ENCODE data around the gene CYP27C1. TPM values are rescaled to one million over a fixed set of nuclear protein-coding genes. Genes with fewer than 3 reads are reported as not detected.

CYP27C1 gene
- total and polyA plus RNA-seq, 2 donors (not counting 1 experiment from before 2014, with no cell fraction given) = 0.07 TPM; not detected in 1

DNA sequence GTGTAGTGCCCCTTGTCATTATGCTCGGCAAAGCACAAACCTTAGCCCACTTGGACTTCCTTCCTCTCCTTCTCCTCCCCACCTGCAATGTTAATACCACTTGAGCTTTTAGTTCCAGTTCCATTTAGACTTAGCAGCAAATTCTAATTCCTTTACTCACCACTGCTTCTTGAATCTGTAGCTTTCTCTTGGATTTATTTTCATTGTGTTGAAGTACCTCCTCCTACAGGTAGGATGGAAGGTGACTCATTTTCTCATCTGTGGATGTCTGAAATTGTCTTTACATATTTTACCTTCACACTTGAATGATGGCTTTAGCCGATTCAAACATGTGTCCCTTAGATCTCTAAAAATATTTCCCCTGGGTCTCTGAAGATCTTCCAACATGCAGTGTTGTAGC, 80.3 kb downstream of the CYP27C1 start:
- Histone ChIP-seq H3K27ac (ENCODE audit: insufficient read depth, low read length) (no peak overlapping the region), H2AFZ (ENCODE audit: low read length) (no peak overlapping the region)
- TF ChIP-seq, protein P1, sequence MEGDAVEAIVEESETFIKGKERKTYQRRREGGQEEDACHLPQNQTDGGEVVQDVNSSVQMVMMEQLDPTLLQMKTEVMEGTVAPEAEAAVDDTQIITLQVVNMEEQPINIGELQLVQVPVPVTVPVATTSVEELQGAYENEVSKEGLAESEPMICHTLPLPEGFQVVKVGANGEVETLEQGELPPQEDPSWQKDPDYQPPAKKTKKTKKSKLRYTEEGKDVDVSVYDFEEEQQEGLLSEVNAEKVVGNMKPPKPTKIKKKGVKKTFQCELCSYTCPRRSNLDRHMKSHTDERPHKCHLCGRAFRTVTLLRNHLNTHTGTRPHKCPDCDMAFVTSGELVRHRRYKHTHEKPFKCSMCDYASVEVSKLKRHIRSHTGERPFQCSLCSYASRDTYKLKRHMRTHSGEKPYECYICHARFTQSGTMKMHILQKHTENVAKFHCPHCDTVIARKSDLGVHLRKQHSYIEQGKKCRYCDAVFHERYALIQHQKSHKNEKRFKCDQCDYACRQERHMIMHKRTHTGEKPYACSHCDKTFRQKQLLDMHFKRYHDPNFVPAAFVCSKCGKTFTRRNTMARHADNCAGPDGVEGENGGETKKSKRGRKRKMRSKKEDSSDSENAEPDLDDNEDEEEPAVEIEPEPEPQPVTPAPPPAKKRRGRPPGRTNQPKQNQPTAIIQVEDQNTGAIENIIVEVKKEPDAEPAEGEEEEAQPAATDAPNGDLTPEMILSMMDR (conservative IDR thresholded peaks at IDR 0.05 in 1 of 2, IDR thresholded peaks at IDR 0.05 in 1 of 2; ENCODE audit: low read depth in 1 of 2, low read length in 2 of 2) = no peak
- no peak for TF ChIP-seq EZH2 (IDR thresholded peaks at IDR 0.05; ENCODE audit: low read length, missing control alignments)

DNA sequence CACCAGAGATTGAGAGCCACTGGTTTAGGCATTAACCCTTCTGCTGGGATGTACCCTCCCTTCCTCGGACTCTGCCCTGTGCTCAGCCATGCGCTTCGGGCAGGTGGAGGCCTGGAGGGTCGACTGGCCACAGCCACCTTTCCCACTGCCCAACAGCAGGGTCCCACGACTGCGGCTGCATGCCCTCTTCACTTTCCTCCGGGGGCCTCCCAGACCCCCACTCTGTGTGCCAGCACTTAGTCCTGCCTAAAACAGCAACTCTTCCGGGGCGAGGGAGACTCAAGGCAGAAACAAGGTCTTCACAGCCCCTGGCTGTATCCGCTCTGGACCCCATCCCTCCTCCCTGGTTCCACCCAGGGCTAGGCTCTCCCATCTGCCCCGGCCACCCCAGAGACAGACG, 81.8 kb downstream of the CYP27C1 start:
- H4K20me1 ChIP-seq (ENCODE audit: control insufficient read depth, extremely low read depth, insufficient read depth, low read length) = no peaks in the 10 kb centered on the region
- TF ChIP-seq, protein P1 (conservative IDR thresholded peaks at IDR 0.05 in 1 of 2, IDR thresholded peaks at IDR 0.05 in 1 of 2; ENCODE audit: low read depth in 1 of 2, low read length in 2 of 2) = no peak
- TF ChIP-seq EZH2 (IDR thresholded peaks at IDR 0.05; ENCODE audit: low read length, missing control alignments) = no peak
- H3K9ac ChIP-seq (ENCODE audit: insufficient read depth, low read length) = no peak overlapping the region
- no peaks in the 10 kb centered on the region for H3K9me3 ChIP-seq (ENCODE audit: control insufficient read depth, insufficient read depth, low read depth, low read length)
- no peak overlapping the region for H3K4me3 ChIP-seq (replicated peaks in 1 of 4; ENCODE audit: control extremely low read depth in 1 of 4, insufficient read depth in 1 of 4, low read depth in 3 of 4, low read length in 4 of 4)
- no peaks in the 10 kb centered on the region for H3K79me2 ChIP-seq (ENCODE audit: control insufficient read depth, insufficient read depth, low read length)
- no peaks in the 10 kb centered on the region for H3K4me1 ChIP-seq (ENCODE audit: control insufficient read depth, extremely low read depth, insufficient read depth, low read length)
- H3K27ac ChIP-seq (ENCODE audit: insufficient read depth, low read length) = no peak overlapping the region
- no peak overlapping the region for H3K4me2 ChIP-seq (ENCODE audit: extremely low read depth, insufficient read depth, low read length)
- no peak overlapping the region for H2AFZ ChIP-seq (ENCODE audit: low read length)
- no peak for DNase-seq (ENCODE audit: low read depth in 2 of 2)
- H3K27me3 ChIP-seq (ENCODE audit: control insufficient read depth, insufficient read depth, low read length) = peaks cover 13% of the 10 kb centered on the region
- H3K36me3 ChIP-seq (ENCODE audit: control insufficient read depth, insufficient read depth, low read length) = no peaks in the 10 kb centered on the region

More for the DNA sequence above, 80.3 kb downstream of the CYP27C1 start:
- H3K9me3 ChIP-seq (ENCODE audit: control insufficient read depth, insufficient read depth, low read depth, low read length) = no peaks in the 10 kb centered on the region
- peaks cover 7% of the 10 kb centered on the region for H3K4me1 ChIP-seq (ENCODE audit: control insufficient read depth, extremely low read depth, insufficient read depth, low read length)
- H3K79me2 ChIP-seq (ENCODE audit: control insufficient read depth, insufficient read depth, low read length) = no peaks in the 10 kb centered on the region
- no peak overlapping the region for H3K4me3 ChIP-seq (replicated peaks in 1 of 4; ENCODE audit: control extremely low read depth in 1 of 4, insufficient read depth in 1 of 4, low read depth in 3 of 4, low read length in 4 of 4)
- no peak overlapping the region for H3K9ac ChIP-seq (ENCODE audit: insufficient read depth, low read length)
- no peaks in the 10 kb centered on the region for H4K20me1 ChIP-seq (ENCODE audit: control insufficient read depth, extremely low read depth, insufficient read depth, low read length)
- DNase-seq (ENCODE audit: low read depth in 2 of 2) = no peak
- H3K27me3 ChIP-seq (ENCODE audit: control insufficient read depth, insufficient read depth, low read length) = peaks cover 13% of the 10 kb centered on the region
- no peaks in the 10 kb centered on the region for H3K36me3 ChIP-seq (ENCODE audit: control insufficient read depth, insufficient read depth, low read length)
- no peak overlapping the region for H3K4me2 ChIP-seq (ENCODE audit: extremely low read depth, insufficient read depth, low read length)

DNA sequence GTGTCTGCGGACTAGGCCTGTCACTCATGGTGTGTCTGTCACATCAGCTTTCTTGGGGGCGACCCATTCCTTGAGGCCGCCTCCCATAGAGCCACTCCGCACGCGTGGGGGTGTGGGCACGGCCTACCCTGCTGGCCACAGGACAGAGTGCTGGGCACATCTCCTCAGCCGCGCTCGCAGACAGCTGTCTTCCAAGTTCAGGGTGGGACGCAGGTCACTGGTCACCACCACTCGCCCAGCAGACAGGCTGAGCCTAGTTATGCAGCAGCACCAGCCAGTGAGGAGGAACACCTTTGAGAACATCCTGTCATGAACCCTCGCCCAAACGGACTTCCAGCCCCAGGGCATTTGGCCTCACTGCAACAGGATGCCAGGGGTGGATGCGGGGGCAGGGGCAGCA, 82.4 kb downstream of the CYP27C1 start:
- no peaks in the 10 kb centered on the region for H3K4me1 ChIP-seq (ENCODE audit: control insufficient read depth, extremely low read depth, insufficient read depth, low read length)
- H4K20me1 ChIP-seq (ENCODE audit: control insufficient read depth, extremely low read depth, insufficient read depth, low read length) = no peaks in the 10 kb centered on the region
- no peak overlapping the region for H3K4me2 ChIP-seq (ENCODE audit: extremely low read depth, insufficient read depth, low read length)
- H3K4me3 ChIP-seq (replicated peaks in 1 of 4; ENCODE audit: control extremely low read depth in 1 of 4, insufficient read depth in 1 of 4, low read depth in 3 of 4, low read length in 4 of 4) = no peak overlapping the region
- no peak for TF ChIP-seq EZH2 (IDR thresholded peaks at IDR 0.05; ENCODE audit: low read length, missing control alignments)
- TF ChIP-seq, protein P1 (conservative IDR thresholded peaks at IDR 0.05 in 1 of 2, IDR thresholded peaks at IDR 0.05 in 1 of 2; ENCODE audit: low read depth in 1 of 2, low read length in 2 of 2) = no peak
- no peak overlapping the region for H3K9ac ChIP-seq (ENCODE audit: insufficient read depth, low read length)
- no peaks in the 10 kb centered on the region for H3K79me2 ChIP-seq (ENCODE audit: control insufficient read depth, insufficient read depth, low read length)
- H2AFZ ChIP-seq (ENCODE audit: low read length) = no peak overlapping the region
- no peak for DNase-seq (ENCODE audit: low read depth in 2 of 2)
- H3K27ac ChIP-seq (ENCODE audit: insufficient read depth, low read length) = no peak overlapping the region
- H3K9me3 ChIP-seq (ENCODE audit: control insufficient read depth, insufficient read depth, low read depth, low read length) = no peaks in the 10 kb centered on the region
- H3K27me3 ChIP-seq (ENCODE audit: control insufficient read depth, insufficient read depth, low read length) = peaks cover 13% of the 10 kb centered on the region
- no peaks in the 10 kb centered on the region for H3K36me3 ChIP-seq (ENCODE audit: control insufficient read depth, insufficient read depth, low read length)
